Adrenal gland (tissue), 5 donors: ENCODE measurements around the gene KDM2B.

ENCODE experiments used
- POLR2A ChIP-seq, 2 donors: fragments of 450-650 bp; IDR thresholded peaks; one replicate each; pipeline ENCODE4 v1.6.1; 2017; ENCODE audit warnings: antibody characterized with exemption in 2 of 2, mild to moderate bottlenecking in 2 of 2, moderate library complexity in 1 of 2
- TF ChIP-seq, protein P1 (sequence below), 6 experiments: fragments of 450-650 bp in 4 of 6; fragments of 200-600 bp in 2 of 6; sonication (generic) in 1 of 6; IDR thresholded peaks; 1 replicate in 5 of 6; 2 replicates in 1 of 6; pipeline versions ENCODE4 v1.5.1 to v1.8.0; 2016 to 2021; ENCODE audit warnings: antibody characterized with exemption in 6 of 6, mild to moderate bottlenecking in 2 of 6, moderate library complexity in 1 of 6
- donor health status: DM: no; HTN: no; CAD: no.

DNA sequence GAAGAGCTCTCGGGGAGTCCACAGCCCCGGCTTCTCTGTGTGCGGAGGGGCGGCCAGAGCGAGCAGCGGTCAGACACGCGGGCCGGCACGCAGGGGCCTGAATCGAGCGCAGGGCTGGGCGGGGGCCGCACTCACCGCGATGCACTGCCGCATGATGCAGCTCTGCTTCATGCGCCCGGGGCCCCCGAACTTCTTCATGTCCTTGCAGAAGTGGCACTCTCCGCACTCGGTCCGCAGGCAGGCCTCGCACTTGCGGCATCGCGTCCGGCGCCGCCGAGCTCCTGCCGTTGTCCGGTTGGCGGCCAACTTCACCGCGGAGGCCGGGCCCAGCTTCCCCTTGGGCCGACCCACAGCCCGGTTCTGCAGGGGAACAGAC is 127.8 kb downstream of the KDM2B start:
- no peak for TF ChIP-seq POLR2A (IDR thresholded peaks at IDR 0.05)
- TF ChIP-seq, protein P1, sequence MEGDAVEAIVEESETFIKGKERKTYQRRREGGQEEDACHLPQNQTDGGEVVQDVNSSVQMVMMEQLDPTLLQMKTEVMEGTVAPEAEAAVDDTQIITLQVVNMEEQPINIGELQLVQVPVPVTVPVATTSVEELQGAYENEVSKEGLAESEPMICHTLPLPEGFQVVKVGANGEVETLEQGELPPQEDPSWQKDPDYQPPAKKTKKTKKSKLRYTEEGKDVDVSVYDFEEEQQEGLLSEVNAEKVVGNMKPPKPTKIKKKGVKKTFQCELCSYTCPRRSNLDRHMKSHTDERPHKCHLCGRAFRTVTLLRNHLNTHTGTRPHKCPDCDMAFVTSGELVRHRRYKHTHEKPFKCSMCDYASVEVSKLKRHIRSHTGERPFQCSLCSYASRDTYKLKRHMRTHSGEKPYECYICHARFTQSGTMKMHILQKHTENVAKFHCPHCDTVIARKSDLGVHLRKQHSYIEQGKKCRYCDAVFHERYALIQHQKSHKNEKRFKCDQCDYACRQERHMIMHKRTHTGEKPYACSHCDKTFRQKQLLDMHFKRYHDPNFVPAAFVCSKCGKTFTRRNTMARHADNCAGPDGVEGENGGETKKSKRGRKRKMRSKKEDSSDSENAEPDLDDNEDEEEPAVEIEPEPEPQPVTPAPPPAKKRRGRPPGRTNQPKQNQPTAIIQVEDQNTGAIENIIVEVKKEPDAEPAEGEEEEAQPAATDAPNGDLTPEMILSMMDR (IDR thresholded peaks at IDR 0.05) = no peak
